ENCODE data around the gene PTPRZ1.

Gene PTPRZ1

GRCh38 chr7:121954803-121955202 is 81.8 kb downstream of the PTPRZ1 start:
- no peak for DNase-seq (ENCODE audit: low read depth)

GRCh38 chr7:121957626-121958025 is 84.7 kb downstream of the PTPRZ1 start:
- no peak for DNase-seq (ENCODE audit: low read depth)

GRCh38 chr7:121960678-121961077 is 87.7 kb downstream of the PTPRZ1 start:
- DNase-seq (ENCODE audit: low read depth): no peak

GRCh38 chr7:121961089-121961867 is 88.3 kb downstream of the PTPRZ1 start:
- DNase-seq (ENCODE audit: low read depth): no peak

- no peak for DNase-seq (ENCODE audit: low read depth)
Observed at GRCh38 chr7:121966276-121966934, 93.4 kb downstream of the PTPRZ1 start.

- no peak for DNase-seq (ENCODE audit: low read depth)
Observed at GRCh38 chr7:121966935-121967332, 94.0 kb downstream of the PTPRZ1 start.

- no peak for DNase-seq (ENCODE audit: low read depth)
Observed at GRCh38 chr7:121985476-121986030, 112.6 kb downstream of the PTPRZ1 start.

GRCh38 chr7:121992068-121992467 is 119.1 kb downstream of the PTPRZ1 start:
- DNase-seq (ENCODE audit: low read depth): no peak

- no peak for DNase-seq (ENCODE audit: low read depth)
Observed at GRCh38 chr7:121994625-121995410, 121.9 kb downstream of the PTPRZ1 start.

- DNase-seq (ENCODE audit: low read depth): no peak
Observed at GRCh38 chr7:122006687-122007086, 133.7 kb downstream of the PTPRZ1 start.

- no peak for DNase-seq (ENCODE audit: low read depth)
Observed at GRCh38 chr7:122010116-122010515, 137.2 kb downstream of the PTPRZ1 start.

GRCh38 chr7:122013065-122013464 is 140.1 kb downstream of the PTPRZ1 start:
- no peak for DNase-seq (ENCODE audit: low read depth)

- DNase-seq (ENCODE audit: low read depth): no peak
Observed at GRCh38 chr7:122013630-122014029, 140.7 kb downstream of the PTPRZ1 start.

GRCh38 chr7:122014697-122015096 is 141.7 kb downstream of the PTPRZ1 start:
- DNase-seq (ENCODE audit: low read depth): no peak

GRCh38 chr7:122018032-122018431 is 145.1 kb downstream of the PTPRZ1 start:
- no peak for DNase-seq (ENCODE audit: low read depth)

- no peak for DNase-seq (ENCODE audit: low read depth)
Observed at GRCh38 chr7:122027058-122027457, 154.1 kb downstream of the PTPRZ1 start.

GRCh38 chr7:122033641-122034040 is 160.7 kb downstream of the PTPRZ1 start:
- DNase-seq (ENCODE audit: low read depth): no peak

GRCh38 chr7:122035876-122036275 is 162.9 kb downstream of the PTPRZ1 start:
- no peak for DNase-seq (ENCODE audit: low read depth)

- no peak for DNase-seq (ENCODE audit: low read depth)
Observed at GRCh38 chr7:122038134-122038533, 165.2 kb downstream of the PTPRZ1 start.

GRCh38 chr7:122038904-122039303 is 165.9 kb downstream of the PTPRZ1 start:
- DNase-seq (ENCODE audit: low read depth): no peak

GRCh38 chr7:122040147-122040546 is 167.2 kb downstream of the PTPRZ1 start:
- no peak for DNase-seq (ENCODE audit: low read depth)

GRCh38 chr7:122046402-122046801 is 173.4 kb downstream of the PTPRZ1 start:
- DNase-seq (ENCODE audit: low read depth): no peak

- DNase-seq (ENCODE audit: low read depth): no peak
Observed at GRCh38 chr7:122054393-122054792, 181.4 kb downstream of the PTPRZ1 start.
